Astrocyte of the hippocampus (primary cell): ENCODE results near the gene SRPK3.
"Not testable (repeated sequence)": the region's sequence is repeated elsewhere in the genome, so short reads cannot be mapped to it uniquely, and the experiment has no call there.

Experiments used
- DNase-seq: peaks from one replicate; pipeline ENCODE4 v3.0.0; 2011; ENCODE audit warnings: low read depth, low spot score

Gene SRPK3

DNA sequence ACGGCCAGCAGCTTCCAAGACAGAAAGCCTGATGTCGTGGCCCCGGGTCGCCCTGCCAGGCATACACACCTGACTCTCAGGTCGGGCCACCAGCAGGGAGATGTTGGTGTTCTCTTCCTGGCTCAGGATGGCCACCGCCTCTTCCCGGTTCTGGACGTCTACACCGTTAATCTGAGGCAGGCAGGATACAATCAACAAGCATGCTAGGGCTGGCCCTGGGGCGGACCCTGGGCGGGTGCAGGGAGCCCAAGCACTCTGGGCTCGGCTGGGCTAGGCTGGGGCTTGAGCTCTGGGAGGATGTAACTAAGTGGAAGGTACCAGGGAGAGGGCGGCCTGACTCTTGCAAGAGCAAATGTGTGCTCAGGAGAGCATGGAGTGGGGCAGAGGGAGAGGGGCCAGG is 24.6 kb downstream of the SRPK3 start:
- DNase-seq: no peak

- no peak for DNase-seq
These were observed 26.2 kb downstream of the SRPK3 start for GRCh38 chrX:153806999-153807575.

GRCh38 chrX:153807976-153808375 is 27.1 kb downstream of the SRPK3 start:
- DNase-seq: no peak

GRCh38 chrX:153812220-153812619 is 31.4 kb downstream of the SRPK3 start:
- no peak for DNase-seq

DNA sequence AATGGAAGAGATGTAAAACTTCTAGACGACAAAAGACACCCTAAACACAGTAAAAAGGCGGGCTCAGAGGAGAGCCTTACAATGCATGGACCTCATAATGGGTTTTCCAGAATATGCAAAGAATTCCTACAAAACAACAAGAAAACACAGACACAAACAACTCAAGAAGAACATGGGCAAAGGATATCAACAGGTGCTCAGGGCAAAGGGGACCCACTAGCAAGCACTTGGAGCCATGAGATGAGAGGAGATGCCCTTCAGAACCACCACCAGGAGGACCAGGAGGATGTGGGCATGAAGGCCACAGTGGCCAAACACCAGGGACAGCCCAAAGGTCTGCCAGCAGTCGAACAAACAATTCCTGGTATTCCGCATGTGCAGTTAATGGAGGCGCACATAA is 32.3 kb downstream of the SRPK3 start:
- no peak for DNase-seq

DNA sequence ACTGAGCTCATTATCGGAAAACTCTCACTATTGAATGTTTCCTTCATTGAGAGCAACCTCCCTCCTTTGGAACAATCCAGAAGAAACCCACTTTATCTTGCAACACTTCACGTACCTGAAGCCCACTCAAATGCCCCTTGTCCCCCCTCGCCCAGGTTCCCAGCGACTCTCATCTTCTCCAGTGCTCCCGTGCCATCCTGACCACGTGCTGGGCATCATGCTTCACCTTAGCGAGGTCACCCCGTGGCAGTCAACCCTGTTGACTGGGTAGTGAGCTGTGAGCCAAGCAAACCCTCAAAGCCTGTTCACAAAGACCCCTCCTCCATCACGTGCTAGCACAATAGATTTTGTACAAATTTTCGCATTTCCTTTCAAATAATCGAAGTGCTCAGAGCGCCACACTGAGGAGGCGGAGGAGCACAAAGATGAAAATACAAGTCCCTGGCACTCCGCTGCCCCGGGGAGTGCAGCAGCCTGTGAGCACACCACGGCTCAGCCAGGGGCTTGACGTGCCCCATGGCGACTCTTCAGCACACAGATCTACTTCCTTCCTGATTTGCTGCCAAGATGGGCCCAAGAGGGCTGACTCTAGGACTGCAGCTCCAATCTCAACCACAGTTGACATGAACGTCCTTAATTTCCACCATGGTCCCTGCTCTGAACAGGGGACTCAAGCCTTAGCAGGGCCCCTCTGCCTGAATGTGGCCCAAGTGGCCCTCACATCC is 33.9 kb downstream of the SRPK3 start:
- DNase-seq: no peak

DNA sequence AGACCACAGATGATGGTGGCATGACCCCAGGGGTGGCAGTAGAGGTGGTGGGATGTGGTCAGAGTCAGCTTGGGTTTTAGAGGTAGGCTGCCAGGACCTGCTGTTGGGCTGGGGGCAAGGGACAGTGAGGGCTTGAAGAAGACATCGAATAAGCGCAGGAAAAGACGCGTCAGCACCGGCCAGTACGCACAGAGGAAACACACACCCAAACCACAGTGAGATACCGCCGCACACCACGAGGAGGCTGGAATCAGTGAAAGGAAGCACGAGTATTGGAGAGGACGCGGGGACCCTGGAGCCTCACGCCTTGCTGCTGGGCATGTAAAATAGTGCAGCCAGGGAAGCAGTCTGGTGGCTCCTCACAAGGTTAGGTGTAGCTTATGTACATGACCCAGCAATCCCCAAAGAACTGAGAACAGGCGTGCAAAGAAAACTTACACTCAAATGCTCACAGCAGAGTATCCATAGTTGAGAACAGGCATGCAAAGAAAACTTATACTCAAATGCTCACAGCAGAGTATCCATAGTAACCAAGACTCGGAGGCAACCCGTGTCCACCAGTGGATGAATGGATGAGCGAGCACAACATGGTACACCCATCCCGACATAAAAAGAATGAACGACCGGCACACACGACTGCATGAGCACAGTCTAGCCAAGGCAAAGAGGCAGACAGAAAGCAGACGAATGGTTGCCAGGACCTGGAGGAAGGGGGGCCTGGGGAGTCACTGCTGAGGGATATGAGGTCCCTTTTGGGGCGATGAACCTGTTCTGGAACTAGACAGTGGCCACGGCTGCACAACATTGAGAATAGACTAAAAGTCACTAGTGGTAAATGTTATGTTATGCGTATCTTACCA is 36.2 kb downstream of the SRPK3 start:
- no peak for DNase-seq

GRCh38 chrX:153818064-153818463 is 37.2 kb downstream of the SRPK3 start:
- not testable (repeated sequence) for DNase-seq

DNA sequence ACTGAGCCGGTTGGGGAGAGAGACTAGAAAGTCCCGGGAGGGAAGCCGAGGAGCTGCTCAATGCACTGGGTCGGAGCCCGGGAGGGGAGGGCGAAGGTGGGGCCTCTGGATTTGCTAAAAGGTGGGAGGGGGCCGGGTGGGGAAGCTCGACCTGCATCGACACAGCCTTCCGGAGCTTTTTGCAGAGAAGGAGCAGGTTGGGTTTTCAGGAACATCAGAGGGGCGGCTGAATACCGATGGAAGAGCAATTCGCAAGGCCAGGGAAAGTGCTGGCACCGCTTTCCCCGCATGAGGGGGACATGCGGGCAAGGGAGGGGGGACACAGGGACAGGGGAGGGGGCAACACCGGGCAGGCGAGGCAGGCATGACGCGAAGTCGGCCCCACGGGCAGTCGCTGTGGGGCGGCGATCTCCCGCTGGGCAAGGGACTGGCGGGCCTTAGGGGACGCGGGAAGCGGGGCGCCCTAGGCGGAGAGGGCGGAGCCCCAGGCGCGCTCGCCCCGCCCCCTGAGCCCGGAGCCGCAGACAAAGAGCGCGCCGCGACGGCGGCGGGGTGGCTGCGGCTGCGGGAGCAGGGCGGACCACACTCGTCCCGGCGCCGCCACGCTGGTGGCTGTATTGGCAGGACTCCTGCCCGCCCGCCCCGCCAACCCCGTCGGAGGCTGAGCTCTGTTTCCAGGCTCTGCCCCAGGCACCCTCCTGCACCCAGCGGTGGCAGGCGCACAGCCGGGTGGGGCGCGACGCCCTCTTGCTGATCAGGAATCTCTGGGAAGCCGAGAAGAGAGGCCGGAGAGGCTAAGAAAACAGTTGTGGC is 37.9 kb downstream of the SRPK3 start:
- DNase-seq: peak; percentile 45

DNA sequence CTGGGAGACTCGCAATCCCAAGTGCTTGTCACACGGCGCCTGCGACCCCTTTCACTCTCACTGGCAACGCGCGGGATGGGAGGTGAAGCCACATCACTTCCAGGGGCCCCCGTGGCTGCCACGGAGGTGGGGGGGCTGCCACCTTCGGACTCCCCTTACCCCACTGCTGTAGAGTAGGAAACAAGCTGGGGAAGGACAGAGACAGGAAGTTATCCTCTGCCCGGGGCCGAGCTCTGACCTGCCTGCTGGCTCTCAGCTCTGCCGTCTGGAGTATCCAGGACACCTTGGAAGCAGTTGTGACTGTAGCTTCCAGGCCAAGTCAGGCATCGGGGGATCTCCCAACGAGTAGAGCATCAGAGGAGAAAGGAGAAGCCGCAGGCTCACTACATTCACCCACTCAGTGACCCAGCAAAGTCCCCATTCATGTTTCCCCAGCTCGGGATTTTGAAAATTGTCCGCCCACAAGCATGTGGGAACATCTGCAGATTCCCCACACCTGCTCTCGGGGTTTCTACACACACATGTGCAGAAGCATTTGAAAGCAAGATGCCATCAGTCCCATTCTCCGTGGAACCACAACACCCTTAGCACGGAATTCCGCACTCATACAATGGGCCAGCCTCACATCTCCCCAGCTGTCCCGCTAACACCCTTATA is 38.7 kb downstream of the SRPK3 start:
- no peak for DNase-seq

DNA sequence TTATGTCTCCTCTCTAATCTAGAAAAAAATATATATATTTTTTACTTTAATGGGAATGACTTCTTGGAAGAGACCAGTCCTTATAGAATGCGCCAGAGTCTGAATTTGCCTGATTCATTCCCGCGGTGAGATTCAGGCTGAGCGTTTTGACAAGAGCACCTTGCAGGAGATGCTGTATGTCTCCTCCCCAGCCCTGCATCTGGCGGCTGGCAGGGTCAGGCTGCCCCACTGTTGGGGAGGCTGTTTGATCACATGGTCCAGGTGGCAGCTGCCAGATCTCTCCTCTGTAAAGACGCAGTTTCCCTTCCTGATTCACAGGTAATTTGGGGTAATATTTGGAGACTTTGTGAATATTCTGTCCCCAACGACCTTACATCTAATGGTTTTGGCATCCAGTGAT is 39.8 kb downstream of the SRPK3 start:
- no peak for DNase-seq

DNA sequence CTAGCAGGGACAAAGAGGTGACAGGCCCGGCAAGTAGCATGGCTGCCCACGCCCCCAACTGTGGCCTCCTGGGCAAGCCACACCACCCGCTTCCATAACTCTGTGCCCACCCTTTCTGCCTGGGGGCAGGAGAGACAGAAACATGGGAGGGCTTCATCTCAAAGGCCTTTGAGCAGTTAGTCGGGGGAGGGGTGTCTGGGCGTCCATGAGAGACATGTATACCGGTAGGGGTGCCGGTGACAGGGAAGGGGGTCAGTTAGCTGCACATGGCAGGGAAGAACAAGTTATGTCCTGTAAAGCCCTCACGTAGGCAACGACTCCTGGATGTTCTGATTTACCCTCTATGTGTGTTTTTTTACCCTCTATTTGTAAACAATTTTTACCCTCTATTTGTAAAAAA is 40.2 kb downstream of the SRPK3 start:
- DNase-seq: no peak

DNA sequence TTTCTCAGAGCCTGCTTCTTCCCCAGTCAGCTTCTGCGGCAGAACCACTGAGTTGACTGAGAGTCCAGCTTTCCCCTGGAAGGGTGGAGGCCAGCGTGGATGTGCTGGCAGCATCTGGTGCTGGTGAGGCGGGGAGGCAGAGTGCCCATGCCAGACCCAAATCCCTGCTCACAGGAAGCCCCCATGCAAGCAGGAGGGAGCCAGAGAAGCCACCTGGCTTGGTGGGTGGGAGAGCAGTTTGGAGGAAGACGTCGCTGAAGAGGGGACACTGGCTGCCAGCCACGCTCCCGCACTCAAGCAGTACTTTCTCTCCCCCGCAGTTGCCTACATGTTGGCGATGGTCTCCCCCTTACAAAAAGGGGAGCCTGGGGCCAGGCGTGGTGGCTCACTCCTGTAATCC is 43.5 kb downstream of the SRPK3 start:
- DNase-seq: no peak

GRCh38 chrX:153825042-153825441 is 44.2 kb downstream of the SRPK3 start:
- DNase-seq: no peak

DNA sequence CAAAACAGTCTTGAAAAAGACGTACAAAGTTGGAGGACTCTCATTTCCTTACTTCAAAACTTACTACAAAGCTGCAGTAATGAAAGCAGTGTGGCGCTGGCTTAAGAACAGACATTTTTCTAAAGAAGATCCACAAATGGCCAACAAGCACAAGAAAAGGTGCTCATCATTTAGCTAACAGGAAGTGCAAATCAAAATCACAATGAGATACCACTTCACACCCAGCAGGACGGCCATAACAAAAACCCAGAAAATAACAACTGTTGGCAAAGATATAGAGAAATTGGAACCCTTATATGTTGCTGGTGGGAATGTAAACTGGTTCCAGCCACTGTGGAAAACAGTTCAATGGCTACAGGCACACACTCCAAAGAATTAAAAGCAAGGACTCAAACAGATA is 46.2 kb downstream of the SRPK3 start:
- no peak for DNase-seq

- no peak for DNase-seq
These were observed 47.1 kb downstream of the SRPK3 start for GRCh38 chrX:153827903-153828302.

GRCh38 chrX:153828308-153828707 is 47.5 kb downstream of the SRPK3 start:
- DNase-seq: no peak

- peak; percentile 38 for DNase-seq
These were observed 48.1 kb downstream of the SRPK3 start for GRCh38 chrX:153828723-153829548.

GRCh38 chrX:153829549-153829798 is 48.6 kb downstream of the SRPK3 start:
- DNase-seq: no peak

- DNase-seq: peak; percentile 13
These were observed 49.2 kb downstream of the SRPK3 start, which contains the start of gene PDZD4 for GRCh38 chrX:153829799-153830639. Gene PDZD4, minus strand, starts transcription at chrX:153830544. Its CDS starts 246 bp downstream, at chrX:153830298.
